GM12878 (cell line): ENCODE measurements around the gene TMEM250. TPM values are rescaled to one million over a fixed set of nuclear protein-coding genes. Genes with fewer than 3 reads are reported as not detected.

Source experiments
- TARDBP ChIP-seq: IDR thresholded peaks from 2 replicates; pipeline ENCODE4 v1.6.1; 2016; ENCODE audit warnings: borderline replicate concordance
- USF2 ChIP-seq: IDR thresholded peaks from 2 replicates; pipeline ENCODE4 v1.6.1; 2011; ENCODE audit warnings: low read depth, low read length, improper control_type of control experiment, borderline replicate concordance
- ZBTB4 ChIP-seq: fragments of 450-650 bp; formaldehyde crosslinking; IDR thresholded peaks from 2 replicates; pipeline ENCODE4 v1.4.0; 2022; ENCODE audit warnings: mild to moderate bottlenecking, moderate library complexity
- polyA plus RNA-seq, 11 experiments: library from polyadenylated mRNA; depleted of rRNA in 4 of 11; unstranded in 6 of 11; stranded (reverse) in 5 of 11; fragments of >200 nt; fragmentation: Nextera tagmentation in 4 of 11; fragmentation: Illumina TruSeq in 1 of 11; extraction: Ambion mirVana in 4 of 11; extraction: Trizol in 1 of 11; gene quantifications; 1 replicate in 1 of 11; 2 replicates in 10 of 11; pipeline versions ENCODE4 v1.2.1 to v1.2.3, GENCODE V29; 2011 to 2016; ENCODE audit warnings: inconsistent platforms in 2 of 11, missing spikeins in 2 of 11, low read depth in 1 of 11
- total RNA-seq, 4 experiments: library from RNA; depleted of rRNA in 3 of 4; stranded (reverse); fragments of >200 nt in 3 of 4; fragmentation: Illumina TruSeq in 1 of 4; extraction: Trizol in 1 of 4; gene quantifications; 2 replicates each; pipeline versions ENCODE4 v1.2.1 to v1.2.3, GENCODE V29; 2013 to 2021
- TF ChIP-seq, protein P1 (sequence below): IDR thresholded peaks from 2 replicates; pipeline ENCODE4 v1.6.1; 2012; ENCODE audit warnings: low read depth, low read length, improper control_type of control experiment
- TF ChIP-seq, protein P2 (sequence below): fragments of 450-650 bp; IDR thresholded peaks from 2 replicates; pipeline ENCODE4 v1.6.1; 2017; ENCODE audit warnings: mild to moderate bottlenecking, moderate library complexity

TMEM250 gene
- total and polyA plus RNA-seq, 10 of the 15 experiments (the other 5 are each of a cell fraction or from before 2014, with no cell fraction given) = 0.39 to 39.9 (median 8.5) TPM

DNA sequence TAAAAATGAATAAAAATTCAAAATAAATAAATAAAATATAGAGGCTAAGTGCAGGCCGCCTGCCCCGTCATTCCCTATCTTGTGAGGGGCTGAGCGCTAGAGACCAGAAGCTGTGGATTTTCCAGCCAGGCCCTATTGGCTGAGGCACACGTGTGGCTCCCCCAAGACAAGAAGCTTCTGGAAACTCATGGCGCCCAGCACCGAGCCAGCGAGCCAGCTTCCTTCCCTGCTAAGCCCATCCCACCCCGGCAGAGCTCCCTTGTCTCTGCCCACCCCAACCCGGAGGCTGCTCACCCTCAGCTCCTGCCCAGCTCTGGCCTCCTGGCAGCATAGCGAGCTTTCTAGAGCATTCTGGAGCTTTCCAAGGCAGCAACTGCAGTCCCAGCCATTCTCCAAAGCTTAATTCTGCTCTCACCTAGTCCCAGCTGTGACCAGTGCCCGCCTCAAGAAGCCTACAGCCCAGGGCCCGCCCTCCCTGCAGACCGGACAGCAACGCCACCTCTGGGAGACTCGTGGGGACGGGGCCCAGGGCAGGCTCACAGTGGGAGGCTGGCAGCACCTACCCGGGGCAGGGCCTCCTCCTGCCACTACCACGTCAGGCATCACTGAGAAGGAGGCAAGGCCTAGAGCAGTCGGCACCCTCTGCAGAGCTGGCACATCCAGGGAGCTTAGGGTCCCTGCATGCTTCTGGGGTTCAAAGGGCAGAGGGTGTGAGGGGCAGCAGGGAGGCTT lies 23.2 kb upstream of the TMEM250 start (continued):
- TF ChIP-seq ZBTB4 (CRISPR knock-in tag) (no peak), TARDBP (no peak), USF2 (no peak)
- TF ChIP-seq, protein P1, sequence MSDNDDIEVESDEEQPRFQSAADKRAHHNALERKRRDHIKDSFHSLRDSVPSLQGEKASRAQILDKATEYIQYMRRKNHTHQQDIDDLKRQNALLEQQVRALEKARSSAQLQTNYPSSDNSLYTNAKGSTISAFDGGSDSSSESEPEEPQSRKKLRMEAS = no peak
- TF ChIP-seq, protein P2, sequence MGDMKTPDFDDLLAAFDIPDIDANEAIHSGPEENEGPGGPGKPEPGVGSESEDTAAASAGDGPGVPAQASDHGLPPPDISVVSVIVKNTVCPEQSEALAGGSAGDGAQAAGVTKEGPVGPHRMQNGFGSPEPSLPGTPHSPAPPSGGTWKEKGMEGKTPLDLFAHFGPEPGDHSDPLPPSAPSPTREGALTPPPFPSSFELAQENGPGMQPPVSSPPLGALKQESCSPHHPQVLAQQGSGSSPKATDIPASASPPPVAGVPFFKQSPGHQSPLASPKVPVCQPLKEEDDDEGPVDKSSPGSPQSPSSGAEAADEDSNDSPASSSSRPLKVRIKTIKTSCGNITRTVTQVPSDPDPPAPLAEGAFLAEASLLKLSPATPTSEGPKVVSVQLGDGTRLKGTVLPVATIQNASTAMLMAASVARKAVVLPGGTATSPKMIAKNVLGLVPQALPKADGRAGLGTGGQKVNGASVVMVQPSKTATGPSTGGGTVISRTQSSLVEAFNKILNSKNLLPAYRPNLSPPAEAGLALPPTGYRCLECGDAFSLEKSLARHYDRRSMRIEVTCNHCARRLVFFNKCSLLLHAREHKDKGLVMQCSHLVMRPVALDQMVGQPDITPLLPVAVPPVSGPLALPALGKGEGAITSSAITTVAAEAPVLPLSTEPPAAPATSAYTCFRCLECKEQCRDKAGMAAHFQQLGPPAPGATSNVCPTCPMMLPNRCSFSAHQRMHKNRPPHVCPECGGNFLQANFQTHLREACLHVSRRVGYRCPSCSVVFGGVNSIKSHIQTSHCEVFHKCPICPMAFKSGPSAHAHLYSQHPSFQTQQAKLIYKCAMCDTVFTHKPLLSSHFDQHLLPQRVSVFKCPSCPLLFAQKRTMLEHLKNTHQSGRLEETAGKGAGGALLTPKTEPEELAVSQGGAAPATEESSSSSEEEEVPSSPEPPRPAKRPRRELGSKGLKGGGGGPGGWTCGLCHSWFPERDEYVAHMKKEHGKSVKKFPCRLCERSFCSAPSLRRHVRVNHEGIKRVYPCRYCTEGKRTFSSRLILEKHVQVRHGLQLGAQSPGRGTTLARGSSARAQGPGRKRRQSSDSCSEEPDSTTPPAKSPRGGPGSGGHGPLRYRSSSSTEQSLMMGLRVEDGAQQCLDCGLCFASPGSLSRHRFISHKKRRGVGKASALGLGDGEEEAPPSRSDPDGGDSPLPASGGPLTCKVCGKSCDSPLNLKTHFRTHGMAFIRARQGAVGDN = no peak
- TF ChIP-seq, all 136 proteins: peak for 0
